ENCODE results near the gene LDLRAD4. TPM values are rescaled to one million over a fixed set of nuclear protein-coding genes. Genes with fewer than 3 reads are reported as not detected.

Gene LDLRAD4
- total and polyA plus RNA-seq, 2 donors (not counting 1 experiment from before 2014, with no cell fraction given), result 13.9 to 35.7 TPM

GRCh38 chr18:13308369-13308768 lies 89.8 kb downstream of the LDLRAD4 start:
- ATAC-seq (ENCODE audit: low read depth) (no peak), DNase-seq (no peak)
- H3K9ac ChIP-seq (ENCODE audit: low read length), result no peak overlapping the region
- H3K27me3 ChIP-seq (replicated peaks in 1 of 4; ENCODE audit: control extremely low read depth in 1 of 4, control insufficient read depth in 3 of 4, insufficient read depth in 4 of 4, low read length in 3 of 4), result no peaks in the 10 kb centered on the region
- no peak overlapping the region for H2AFZ ChIP-seq (ENCODE audit: insufficient read depth, low read depth, low read length, poor library complexity, severe bottlenecking)
- no peaks in the 10 kb centered on the region for H4K20me1 ChIP-seq (ENCODE audit: control insufficient read depth, insufficient read depth, low read length, poor library complexity, severe bottlenecking)
- peaks cover 3% of the 10 kb centered on the region for H3K9me3 Mint-ChIP-seq (ENCODE audit: insufficient read depth)
- H3K4me2 ChIP-seq (replicated peaks; ENCODE audit: low read depth, low read length, poor library complexity, severe bottlenecking), result no peak overlapping the region
- peaks cover 0 to 3% (median 0%) of the 10 kb centered on the region in 3 donors for H3K9me3 ChIP-seq (ENCODE audit: control extremely low read depth in 1 of 3, control insufficient read depth in 2 of 3, insufficient read depth in 1 of 3, low read length in 2 of 3)
- CTCF ChIA-PET, result no interaction called here
- peaks cover 35% of the 10 kb centered on the region for H3K27me3 Mint-ChIP-seq
- H3K27ac Mint-ChIP-seq, result no peak overlapping the region
- H3K4me1 ChIP-seq (ENCODE audit: control insufficient read depth in 2 of 2, insufficient read depth in 2 of 2, low read length in 2 of 2), result no peaks in the 10 kb centered on the region
- intact Hi-C loops (cut with micrococcal nuclease), result no loop called here
- no peaks in the 10 kb centered on the region for H3K4me1 Mint-ChIP-seq
- no peak overlapping the region for H3K4me3 Mint-ChIP-seq
- no peaks in the 10 kb centered on the region for H3K79me2 ChIP-seq (ENCODE audit: control insufficient read depth, insufficient read depth, low read length)
- no peak overlapping the region for H3K4me3 ChIP-seq (ENCODE audit: control extremely low read depth in 1 of 5, extremely low read depth in 1 of 5, insufficient read depth in 1 of 5, low read depth in 2 of 5, low read length in 4 of 5)
- POLR2A ChIA-PET, result no interaction called here
- WGBS (ENCODE audit: insufficient coverage), result 73% methylated on average over 8 of the region's 9 CpGs
- no peak for TF ChIP-seq EZH2 (IDR thresholded peaks at IDR 0.05; ENCODE audit: borderline replicate concordance, insufficient read depth, low read depth, low read length, poor library complexity, severe bottlenecking)
- TF ChIP-seq, protein P1, sequence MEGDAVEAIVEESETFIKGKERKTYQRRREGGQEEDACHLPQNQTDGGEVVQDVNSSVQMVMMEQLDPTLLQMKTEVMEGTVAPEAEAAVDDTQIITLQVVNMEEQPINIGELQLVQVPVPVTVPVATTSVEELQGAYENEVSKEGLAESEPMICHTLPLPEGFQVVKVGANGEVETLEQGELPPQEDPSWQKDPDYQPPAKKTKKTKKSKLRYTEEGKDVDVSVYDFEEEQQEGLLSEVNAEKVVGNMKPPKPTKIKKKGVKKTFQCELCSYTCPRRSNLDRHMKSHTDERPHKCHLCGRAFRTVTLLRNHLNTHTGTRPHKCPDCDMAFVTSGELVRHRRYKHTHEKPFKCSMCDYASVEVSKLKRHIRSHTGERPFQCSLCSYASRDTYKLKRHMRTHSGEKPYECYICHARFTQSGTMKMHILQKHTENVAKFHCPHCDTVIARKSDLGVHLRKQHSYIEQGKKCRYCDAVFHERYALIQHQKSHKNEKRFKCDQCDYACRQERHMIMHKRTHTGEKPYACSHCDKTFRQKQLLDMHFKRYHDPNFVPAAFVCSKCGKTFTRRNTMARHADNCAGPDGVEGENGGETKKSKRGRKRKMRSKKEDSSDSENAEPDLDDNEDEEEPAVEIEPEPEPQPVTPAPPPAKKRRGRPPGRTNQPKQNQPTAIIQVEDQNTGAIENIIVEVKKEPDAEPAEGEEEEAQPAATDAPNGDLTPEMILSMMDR (IDR thresholded peaks at IDR 0.05), result no peak
- no peaks in the 10 kb centered on the region for H3K36me3 ChIP-seq (replicated peaks in 1 of 2; ENCODE audit: control extremely low read depth in 1 of 2, control insufficient read depth in 1 of 2, extremely low read depth in 1 of 2, insufficient read depth in 2 of 2, low read length in 1 of 2)
- H3K27ac ChIP-seq (ENCODE audit: low read length in 2 of 2), result no peak overlapping the region

- no peak for ATAC-seq (ENCODE audit: low read depth)
Measured at GRCh38 chr18:13309031-13309747, 90.6 kb downstream of the LDLRAD4 start.

More at GRCh38 chr18:13309031-13309747, 90.6 kb downstream of the LDLRAD4 start:
- Mint-ChIP-seq H3K4me1 (no peaks in the 10 kb centered on the region), H3K27ac (no peak overlapping the region), H3K9me3 (ENCODE audit: insufficient read depth) (peaks cover 3% of the 10 kb centered on the region), H3K4me3 (no peak overlapping the region), H3K27me3 (peaks cover 30% of the 10 kb centered on the region)
- Histone ChIP-seq H3K9me3 (ENCODE audit: control extremely low read depth in 1 of 3, control insufficient read depth in 2 of 3, insufficient read depth in 1 of 3, low read length in 2 of 3) (peaks cover 0 to 3% (median 0%) of the 10 kb centered on the region in 3 donors), H3K9ac (ENCODE audit: low read length) (no peak overlapping the region), H3K4me3 (ENCODE audit: control extremely low read depth in 1 of 5, extremely low read depth in 1 of 5, insufficient read depth in 1 of 5, low read depth in 2 of 5, low read length in 4 of 5) (no peak overlapping the region), H3K4me2 (replicated peaks; ENCODE audit: low read depth, low read length, poor library complexity, severe bottlenecking) (no peak overlapping the region), H4K20me1 (ENCODE audit: control insufficient read depth, insufficient read depth, low read length, poor library complexity, severe bottlenecking) (no peaks in the 10 kb centered on the region), H3K4me1 (ENCODE audit: control insufficient read depth in 2 of 2, insufficient read depth in 2 of 2, low read length in 2 of 2) (no peaks in the 10 kb centered on the region), H3K79me2 (ENCODE audit: control insufficient read depth, insufficient read depth, low read length) (no peaks in the 10 kb centered on the region), H3K36me3 (replicated peaks in 1 of 2; ENCODE audit: control extremely low read depth in 1 of 2, control insufficient read depth in 1 of 2, extremely low read depth in 1 of 2, insufficient read depth in 2 of 2, low read length in 1 of 2) (no peaks in the 10 kb centered on the region), H3K27ac (ENCODE audit: low read length in 2 of 2) (no peak overlapping the region), H3K27me3 (replicated peaks in 1 of 4; ENCODE audit: control extremely low read depth in 1 of 4, control insufficient read depth in 3 of 4, insufficient read depth in 4 of 4, low read length in 3 of 4) (no peaks in the 10 kb centered on the region), H2AFZ (ENCODE audit: insufficient read depth, low read depth, low read length, poor library complexity, severe bottlenecking) (no peak overlapping the region)
- CTCF ChIA-PET, result no interaction called here
- DNase-seq, result no peak
- no peak for TF ChIP-seq EZH2 (IDR thresholded peaks at IDR 0.05; ENCODE audit: borderline replicate concordance, insufficient read depth, low read depth, low read length, poor library complexity, severe bottlenecking)
- TF ChIP-seq, protein P1 (IDR thresholded peaks at IDR 0.05), result no peak
- WGBS (ENCODE audit: insufficient coverage), result 95% methylated on average over 10 of the region's 12 CpGs
- POLR2A ChIA-PET, result no interaction called here
- intact Hi-C loops (cut with micrococcal nuclease), result no loop called here
